Calu3 (cell line): ENCODE results near the gene FOXD3. TPM values are rescaled to one million over a fixed set of nuclear protein-coding genes. Genes with fewer than 3 reads are reported as not detected.

Source experiments
- BruUV-seq: library from RNA; stranded (reverse); fragments of 400-500 nt; replicated peaks from 2 replicates; lab custom pipeline; 2021; lab: Mats Ljungman, UMichigan
- CTCF ChIA-PET: fragments of 300-600 bp; sonication (Branson Sonifier 250); formaldehyde crosslinking; loops from one replicate; lab custom pipeline; 2022; ENCODE audit warnings: antibody characterized with exemption; lab: Charles Lee
- DNase-seq: peaks from one replicate; pipeline ENCODE4 v3.0.0; 2022
- H3K27ac Mint-ChIP-seq: one replicate; pipeline ENCODE4 v1.8.0; 2022; ENCODE audit warnings: mixed read lengths; ENCODE audit not compliant: unreplicated experiment
- H3K27me3 Mint-ChIP-seq: one replicate; pipeline ENCODE4 v1.8.0; 2022; ENCODE audit warnings: mixed read lengths; ENCODE audit not compliant: unreplicated experiment
- H3K36me3 Mint-ChIP-seq: one replicate; pipeline ENCODE4 v1.8.0; 2022; ENCODE audit warnings: mild to moderate bottlenecking, moderate library complexity, mixed read lengths; ENCODE audit not compliant: insufficient read depth, unreplicated experiment
- H3K4me1 Mint-ChIP-seq: one replicate; pipeline ENCODE4 v1.8.0; 2022; ENCODE audit warnings: mild to moderate bottlenecking, low read depth, mixed read lengths; ENCODE audit not compliant: unreplicated experiment
- H3K4me3 Mint-ChIP-seq: one replicate; pipeline ENCODE4 v1.8.0; 2022; ENCODE audit warnings: mild to moderate bottlenecking, low read depth, moderate library complexity, mixed read lengths; ENCODE audit not compliant: unreplicated experiment
- H3K9me3 Mint-ChIP-seq: one replicate; pipeline ENCODE4 v1.8.0; 2022; ENCODE audit warnings: low read depth, mixed read lengths; ENCODE audit not compliant: unreplicated experiment
- CTCF ChIP-seq: fragments of 200-600 bp; IDR thresholded peaks from one replicate; pipeline ENCODE4 v1.8.0; 2022; ENCODE audit warnings: antibody characterized with exemption; ENCODE audit not compliant: unreplicated experiment
- intact Hi-C: fragments of 100-400 bp; cut with micrococcal nuclease; formaldehyde crosslinking; loops from one replicate; pipeline ENCODE4 v1.10.0; 2022; ENCODE audit not compliant: unreplicated experiment
- total RNA-seq: library from RNA; stranded (reverse); gene quantifications from 2 replicates; pipeline ENCODE4 v1.2.3, GENCODE V29; 2022

FOXD3 gene
- total RNA-seq, 1 experiment from 2014 or later = 0.28 TPM

GRCh38 chr1:63326106-63326472, 3.7 kb downstream of the FOXD3 start:
- H3K4me1 Mint-ChIP-seq = peaks cover 11% of the 10 kb centered on the region
- no peak overlapping the region for H3K4me3 Mint-ChIP-seq
- CTCF ChIA-PET = no interaction called here
- DNase-seq = no peak
- H3K36me3 Mint-ChIP-seq = peaks cover 21% of the 10 kb centered on the region
- H3K27ac Mint-ChIP-seq = no peak overlapping the region
- no peaks in the 10 kb centered on the region for H3K9me3 Mint-ChIP-seq
- intact Hi-C loops = loop anchor here (2.0 kb wide), 1 partner anchor 115 kb away; no protein-coding TSS in a partner anchor
- peaks cover 50% of the 10 kb centered on the region for H3K27me3 Mint-ChIP-seq
- TF ChIP-seq CTCF = no peak
- BruUV-seq = no TSS peak

DNA sequence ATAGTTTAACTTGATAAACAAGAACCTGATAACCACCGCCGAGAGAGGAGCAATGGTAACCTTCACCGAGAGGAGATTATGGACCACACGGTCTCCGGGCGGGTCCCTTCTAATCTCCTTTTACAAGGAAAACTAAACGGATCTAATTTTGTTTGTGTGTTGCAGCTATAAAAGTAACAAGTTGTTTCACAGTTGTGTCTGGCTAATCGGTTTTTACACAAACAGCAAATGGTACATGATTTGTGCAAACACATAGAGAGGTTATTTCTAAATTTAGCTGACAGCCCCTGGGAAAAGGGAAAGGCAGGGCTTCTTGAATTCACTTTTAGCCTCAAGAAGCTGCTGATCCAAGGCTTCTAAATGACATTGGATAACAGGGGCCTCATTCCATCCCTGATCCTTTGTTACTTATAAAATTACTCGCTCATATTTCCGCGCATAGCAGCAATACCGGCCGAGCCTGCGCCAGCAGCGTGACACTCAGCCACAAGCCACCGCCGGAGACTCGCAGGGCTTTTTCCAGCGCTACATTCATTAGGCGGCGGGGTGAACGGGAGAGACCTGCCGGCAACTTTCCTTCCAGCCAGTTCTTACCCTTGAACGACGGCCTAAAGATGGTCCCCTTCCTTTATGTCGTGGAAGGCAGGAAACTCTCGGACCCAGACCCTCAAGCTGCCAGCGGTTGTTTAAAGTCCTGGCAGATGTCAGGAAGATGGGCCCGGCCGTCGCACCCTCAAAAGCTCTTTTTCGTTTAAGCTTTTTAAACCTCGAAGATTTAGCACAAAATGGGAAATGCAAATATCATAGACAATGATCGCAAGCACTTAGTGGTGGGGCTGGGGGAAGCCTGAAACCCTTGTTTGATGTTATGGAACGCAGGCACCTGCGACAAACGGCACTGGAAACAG, 4.4 kb downstream of the FOXD3 start:
- Mint-ChIP-seq H3K27me3 (peaks cover 53% of the 10 kb centered on the region), H3K27ac (no peak overlapping the region), H3K36me3 (peaks cover 18% of the 10 kb centered on the region), H3K9me3 (no peaks in the 10 kb centered on the region), H3K4me3 (no peak overlapping the region), H3K4me1 (peaks cover 11% of the 10 kb centered on the region)
- no TSS peak for BruUV-seq
- DNase-seq = no peak
- no peak for TF ChIP-seq CTCF
- CTCF ChIA-PET = interaction anchor here (0.6 kb wide), 1 partner anchor 211 kb away, joined by 3 read pairs; no protein-coding TSS in a partner anchor
- intact Hi-C loops = loop anchor here (2.0 kb wide), 1 partner anchor 114 kb away; no protein-coding TSS in a partner anchor

DNA sequence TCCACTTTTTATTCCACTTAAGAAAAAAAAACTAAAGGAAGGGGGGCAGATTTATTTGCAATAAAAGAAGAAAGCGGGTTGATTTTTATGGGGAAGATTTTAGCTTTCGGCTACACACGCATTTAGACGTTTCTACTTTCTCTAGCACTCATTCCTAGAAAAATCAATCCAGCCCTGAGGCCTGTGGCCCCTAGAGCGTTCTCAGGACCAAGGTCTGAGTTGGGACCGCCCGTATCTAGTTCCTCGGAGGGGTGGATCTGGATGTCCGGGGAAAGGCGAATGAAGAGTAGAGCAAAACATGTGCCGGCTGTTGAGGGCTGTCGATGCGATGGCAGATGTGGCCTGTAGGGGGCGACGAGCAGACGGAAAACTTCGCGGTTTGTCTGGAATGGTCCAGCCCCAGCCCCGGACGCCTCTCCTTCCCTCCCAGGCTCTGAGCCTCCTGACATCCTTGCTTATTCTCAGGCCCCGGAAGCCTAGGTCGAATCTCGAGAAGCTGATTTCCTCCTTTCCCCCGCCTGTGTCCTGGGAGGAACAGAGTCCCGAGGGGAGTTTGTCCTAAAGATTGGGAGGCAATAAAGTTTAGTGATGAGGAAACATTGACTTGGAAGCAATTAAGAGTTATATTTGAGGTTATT, 5.2 kb downstream of the FOXD3 start:
- Mint-ChIP-seq H3K9me3 (no peaks in the 10 kb centered on the region), H3K4me1 (peaks cover 11% of the 10 kb centered on the region), H3K27ac (no peak overlapping the region), H3K4me3 (no peak overlapping the region), H3K27me3 (peaks cover 61% of the 10 kb centered on the region), H3K36me3 (peaks cover 10% of the 10 kb centered on the region)
- DNase-seq = peak; percentile 85
- intact Hi-C loops = loop anchor here (2.0 kb wide), 1 partner anchor 113 kb away; no protein-coding TSS in a partner anchor
- no TSS peak for BruUV-seq
- TF ChIP-seq CTCF = peak; percentile 91
- CTCF ChIA-PET = interaction anchor here (0.5 to 0.6 kb wide), 2 partner anchors 24 to 210 kb away, joined by 3 to 5 read pairs; no protein-coding TSS in a partner anchor

DNA sequence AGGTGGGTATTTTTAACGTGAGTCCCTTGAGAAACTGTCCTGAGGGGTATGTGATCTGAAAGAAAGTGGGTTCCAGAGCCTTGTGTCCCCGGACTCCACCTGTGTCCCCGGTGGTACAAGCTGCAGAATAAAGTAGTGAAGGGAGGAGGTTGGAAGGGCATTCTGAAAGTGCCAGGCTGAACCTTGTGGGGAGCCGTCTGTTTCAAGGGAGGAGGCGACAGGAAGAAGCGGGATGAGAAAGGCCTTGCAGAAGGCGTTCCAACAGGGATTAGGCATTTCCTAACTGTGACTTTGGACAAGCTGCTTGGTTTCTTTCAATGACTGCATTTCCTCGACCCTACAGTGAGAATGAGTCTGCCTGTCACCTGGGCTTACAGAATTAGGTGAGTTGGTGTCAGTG, 5.8 kb downstream of the FOXD3 start:
- H3K27me3 Mint-ChIP-seq = peaks cover 67% of the 10 kb centered on the region
- CTCF ChIA-PET = no interaction called here
- BruUV-seq = no TSS peak
- no peaks in the 10 kb centered on the region for H3K9me3 Mint-ChIP-seq
- no peak overlapping the region for H3K4me3 Mint-ChIP-seq
- H3K27ac Mint-ChIP-seq = no peak overlapping the region
- intact Hi-C loops = no loop called here
- peaks cover 6% of the 10 kb centered on the region for H3K36me3 Mint-ChIP-seq
- no peak for DNase-seq
- TF ChIP-seq CTCF = no peak
- H3K4me1 Mint-ChIP-seq = peaks cover 11% of the 10 kb centered on the region
